COLO829 (cell line): ENCODE results near the gene UPF2.

ENCODE experiments used
- DNase-seq: peaks from one replicate; pipeline ENCODE4 v3.0.0; 2012; ENCODE audit warnings: low spot score

UPF2 gene

GRCh38 chr10:11881477-11882417 is 160.9 kb downstream of the UPF2 start:
- no peak for DNase-seq

GRCh38 chr10:11881030-11881476 is 161.6 kb downstream of the UPF2 start:
- no peak for DNase-seq

- DNase-seq = no peak
Observed at GRCh38 chr10:11880151-11881029, 162.2 kb downstream of the UPF2 start.

GRCh38 chr10:11879387-11880094 is 163.1 kb downstream of the UPF2 start:
- DNase-seq = no peak

- DNase-seq = no peak
Observed at GRCh38 chr10:11878776-11879175, 163.8 kb downstream of the UPF2 start.

GRCh38 chr10:11877591-11877905 is 165.1 kb downstream of the UPF2 start:
- DNase-seq = no peak

- DNase-seq = no peak
Observed at GRCh38 chr10:11876805-11877590, 165.6 kb downstream of the UPF2 start.

GRCh38 chr10:11876324-11876723 is 166.3 kb downstream of the UPF2 start:
- no peak for DNase-seq

- DNase-seq = peak; percentile 57
Observed at GRCh38 chr10:11875494-11876281, 166.9 kb downstream of the UPF2 start.

GRCh38 chr10:11874568-11875493 is 167.8 kb downstream of the UPF2 start:
- peak; percentile 63 for DNase-seq

GRCh38 chr10:11871466-11871865 is 171.1 kb downstream of the UPF2 start:
- DNase-seq = no peak

- DNase-seq = no peak
Observed at GRCh38 chr10:11870900-11871400, 171.7 kb downstream of the UPF2 start.

- no peak for DNase-seq
Observed at GRCh38 chr10:11870461-11870780, 172.2 kb downstream of the UPF2 start.
